Measurements from ENCODE around the gene SAP30BP. TPM values are rescaled to one million over a fixed set of nuclear protein-coding genes. Genes with fewer than 3 reads are reported as not detected.

SAP30BP gene
- total RNA-seq, 1 donor from 2014 or later, result 89.3 TPM

DNA sequence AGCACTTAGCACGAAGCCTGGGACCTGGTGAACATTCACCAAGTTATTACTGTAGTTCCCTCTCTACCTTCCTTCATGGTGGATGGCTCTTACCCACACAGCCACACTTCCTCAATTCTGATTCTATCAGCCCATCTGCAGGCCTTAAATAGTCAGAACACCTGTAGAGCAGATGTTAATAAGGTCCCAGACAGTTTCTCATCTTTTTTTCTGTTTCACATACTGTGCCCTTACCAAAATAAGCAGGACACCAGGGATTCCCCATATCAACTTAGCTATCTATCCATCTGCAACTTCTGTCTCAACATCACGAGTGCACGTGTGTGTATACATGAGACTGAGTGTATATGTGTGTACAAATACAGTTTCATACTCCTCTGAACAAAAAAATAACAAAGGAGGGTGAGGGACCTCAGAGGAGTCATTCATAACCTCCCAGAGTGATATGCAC is 3.0 kb upstream of the SAP30BP start:
- TF ChIP-seq, protein P1, sequence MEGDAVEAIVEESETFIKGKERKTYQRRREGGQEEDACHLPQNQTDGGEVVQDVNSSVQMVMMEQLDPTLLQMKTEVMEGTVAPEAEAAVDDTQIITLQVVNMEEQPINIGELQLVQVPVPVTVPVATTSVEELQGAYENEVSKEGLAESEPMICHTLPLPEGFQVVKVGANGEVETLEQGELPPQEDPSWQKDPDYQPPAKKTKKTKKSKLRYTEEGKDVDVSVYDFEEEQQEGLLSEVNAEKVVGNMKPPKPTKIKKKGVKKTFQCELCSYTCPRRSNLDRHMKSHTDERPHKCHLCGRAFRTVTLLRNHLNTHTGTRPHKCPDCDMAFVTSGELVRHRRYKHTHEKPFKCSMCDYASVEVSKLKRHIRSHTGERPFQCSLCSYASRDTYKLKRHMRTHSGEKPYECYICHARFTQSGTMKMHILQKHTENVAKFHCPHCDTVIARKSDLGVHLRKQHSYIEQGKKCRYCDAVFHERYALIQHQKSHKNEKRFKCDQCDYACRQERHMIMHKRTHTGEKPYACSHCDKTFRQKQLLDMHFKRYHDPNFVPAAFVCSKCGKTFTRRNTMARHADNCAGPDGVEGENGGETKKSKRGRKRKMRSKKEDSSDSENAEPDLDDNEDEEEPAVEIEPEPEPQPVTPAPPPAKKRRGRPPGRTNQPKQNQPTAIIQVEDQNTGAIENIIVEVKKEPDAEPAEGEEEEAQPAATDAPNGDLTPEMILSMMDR (conservative IDR thresholded peaks at IDR 0.05), result no peak
- Mint-ChIP-seq H3K9me3 (no peaks in the 10 kb centered on the region), H3K4me3 (no peak overlapping the region), H3K27ac (no peak overlapping the region), H3K36me3 (peaks cover 5% of the 10 kb centered on the region), H3K4me1 (ENCODE audit: unreplicated experiment) (peaks cover 12% of the 10 kb centered on the region), H3K27me3 (no peaks in the 10 kb centered on the region)
- DNase-seq (ENCODE audit: extremely low spot score, unreplicated experiment), result no peak

DNA sequence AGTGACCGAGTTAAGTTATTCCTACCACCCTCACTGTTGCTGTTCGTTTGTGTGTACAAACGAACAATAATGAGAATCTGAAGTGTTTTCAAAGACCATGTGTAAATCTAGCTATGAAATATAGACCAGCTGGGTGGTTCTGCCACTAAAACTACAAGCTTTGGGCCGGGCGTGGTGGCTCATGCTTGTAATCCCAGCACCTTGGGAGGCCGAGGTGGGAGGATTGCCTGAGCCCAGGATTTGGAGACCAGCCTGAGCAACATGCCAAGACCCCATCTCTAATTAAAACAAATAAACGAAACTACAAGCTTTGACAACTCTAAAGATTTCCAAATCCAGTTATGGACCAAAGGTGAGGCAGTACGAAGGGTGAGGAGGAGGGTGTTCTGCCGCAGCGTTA is 1.2 kb upstream of the SAP30BP start:
- TF ChIP-seq, protein P1 (conservative IDR thresholded peaks at IDR 0.05), result no peak
- Mint-ChIP-seq H3K4me3 (no peak overlapping the region), H3K9me3 (no peaks in the 10 kb centered on the region), H3K27ac (peak overlapping the region; percentile 53), H3K4me1 (ENCODE audit: unreplicated experiment) (peaks cover 12% of the 10 kb centered on the region), H3K36me3 (peaks cover 11% of the 10 kb centered on the region), H3K27me3 (no peaks in the 10 kb centered on the region)
- DNase-seq (ENCODE audit: extremely low spot score, unreplicated experiment), result no peak

GRCh38 chr17:75667825-75668224 is 687 bp downstream of the SAP30BP start:
- TF ChIP-seq, protein P1 (conservative IDR thresholded peaks at IDR 0.05), result no peak
- H3K9me3 Mint-ChIP-seq, result no peaks in the 10 kb centered on the region
- peaks cover 11% of the 10 kb centered on the region for H3K36me3 Mint-ChIP-seq
- no peak for DNase-seq (ENCODE audit: extremely low spot score, unreplicated experiment)
- no peaks in the 10 kb centered on the region for H3K27me3 Mint-ChIP-seq
- no peak overlapping the region for H3K4me3 Mint-ChIP-seq
- H3K27ac Mint-ChIP-seq, result no peak overlapping the region
- peaks cover 12% of the 10 kb centered on the region for H3K4me1 Mint-ChIP-seq (ENCODE audit: unreplicated experiment)

DNA sequence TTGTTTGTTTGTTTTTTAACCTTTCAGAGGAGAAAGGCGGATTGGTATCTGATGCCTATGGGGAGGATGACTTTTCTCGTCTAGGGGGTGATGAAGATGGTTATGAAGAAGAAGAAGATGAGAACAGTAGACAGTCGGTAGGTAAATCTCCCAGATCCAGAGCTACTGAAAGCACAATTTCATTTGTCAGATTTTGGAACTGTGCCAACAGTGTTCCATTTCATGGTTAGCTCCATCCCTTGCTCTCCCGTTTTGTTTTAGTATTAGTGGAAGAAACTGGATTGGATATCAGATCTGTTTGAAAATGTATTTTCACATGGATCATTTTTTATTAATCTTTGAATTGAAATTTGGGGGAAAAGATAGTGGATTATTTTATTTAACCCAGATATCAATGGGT is 1.4 kb downstream of the SAP30BP start:
- H3K4me1 Mint-ChIP-seq (ENCODE audit: unreplicated experiment), result peaks cover 12% of the 10 kb centered on the region
- no peak overlapping the region for H3K27ac Mint-ChIP-seq
- no peaks in the 10 kb centered on the region for H3K27me3 Mint-ChIP-seq
- TF ChIP-seq, protein P1 (conservative IDR thresholded peaks at IDR 0.05), result no peak
- H3K4me3 Mint-ChIP-seq, result no peak overlapping the region
- H3K36me3 Mint-ChIP-seq, result peaks cover 11% of the 10 kb centered on the region
- H3K9me3 Mint-ChIP-seq, result no peaks in the 10 kb centered on the region
- DNase-seq (ENCODE audit: extremely low spot score, unreplicated experiment), result no peak

DNA sequence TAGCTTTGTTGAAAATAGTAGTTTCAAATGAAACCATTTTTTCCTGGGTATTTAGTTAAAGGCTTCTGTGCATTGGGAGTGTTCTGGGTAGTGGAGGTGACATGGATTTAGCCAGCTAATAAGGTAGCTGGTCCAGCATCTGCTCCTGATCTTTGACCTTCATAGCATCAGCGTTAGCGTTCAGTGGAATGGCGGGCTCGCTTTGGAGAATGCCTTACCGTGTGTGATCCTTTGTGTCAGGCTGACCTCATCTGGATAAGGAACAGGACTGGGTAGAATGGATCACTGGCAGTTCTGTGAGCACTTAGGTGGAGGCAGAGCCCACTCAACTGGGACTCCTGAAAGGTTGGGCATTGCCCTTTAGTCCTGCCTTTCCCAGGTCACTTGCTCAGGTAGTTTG is 3.7 kb downstream of the SAP30BP start:
- Mint-ChIP-seq H3K4me3 (peak overlapping the region; percentile 10), H3K4me1 (ENCODE audit: unreplicated experiment) (peaks cover 9% of the 10 kb centered on the region), H3K27ac (peak overlapping the region; percentile 21)

More for the DNA sequence above, 3.7 kb downstream of the SAP30BP start:
- no peak for DNase-seq (ENCODE audit: extremely low spot score, unreplicated experiment)
- H3K27me3 Mint-ChIP-seq, result no peaks in the 10 kb centered on the region
- H3K9me3 Mint-ChIP-seq, result no peaks in the 10 kb centered on the region
- H3K36me3 Mint-ChIP-seq, result peaks cover 11% of the 10 kb centered on the region
- TF ChIP-seq, protein P1 (conservative IDR thresholded peaks at IDR 0.05), result no peak
